ENCODE data around the gene NFIC.
A peak's percentile ranks its signal among the peaks of the same experiment; 100 is the strongest.
"Not testable (repeated sequence)": the region's sequence is repeated elsewhere in the genome, so short reads cannot be mapped to it uniquely, and the experiment has no call there.

Gene NFIC

GRCh38 chr19:3491396-3492119 is 125.2 kb downstream of the NFIC start:
- DNase-seq (ENCODE audit: low read depth in 2 of 2) = no peak

- no peak for DNase-seq (ENCODE audit: low read depth in 2 of 2)
Observed at GRCh38 chr19:3492131-3492839, 125.9 kb downstream of the NFIC start.

GRCh38 chr19:3492919-3493318 is 126.5 kb downstream of the NFIC start:
- no peak for DNase-seq (ENCODE audit: low read depth in 2 of 2)

GRCh38 chr19:3493651-3494050 is 127.3 kb downstream of the NFIC start:
- DNase-seq (ENCODE audit: low read depth in 2 of 2) = no peak

- no peak for DNase-seq (ENCODE audit: low read depth in 2 of 2)
Observed at GRCh38 chr19:3494051-3494450, 127.7 kb downstream of the NFIC start.

GRCh38 chr19:3494559-3494958 is 128.2 kb downstream of the NFIC start:
- DNase-seq (ENCODE audit: low read depth in 2 of 2) = no peak

- no peak for DNase-seq (ENCODE audit: low read depth in 2 of 2)
Observed at GRCh38 chr19:3496392-3497273, 130.2 kb downstream of the NFIC start.

- DNase-seq (ENCODE audit: low read depth in 2 of 2) = no peak
Observed at GRCh38 chr19:3497757-3498520, 131.6 kb downstream of the NFIC start.

GRCh38 chr19:3499738-3500428 is 133.5 kb downstream of the NFIC start:
- DNase-seq (ENCODE audit: low read depth in 2 of 2) = no peak

GRCh38 chr19:3500429-3501101 is 134.2 kb downstream of the NFIC start, which contains the start of gene DOHH:
DOHH (minus strand) TSS chr19:3500674; CDS start chr19:3496814, 3,860 bp downstream.
- DNase-seq (ENCODE audit: low read depth in 2 of 2) = peak; percentile 88 to 95

GRCh38 chr19:3501780-3502179 is 135.4 kb downstream of the NFIC start:
- DNase-seq (ENCODE audit: low read depth in 2 of 2) = no peak

GRCh38 chr19:3503036-3503572 is 136.7 kb downstream of the NFIC start:
- no peak for DNase-seq (ENCODE audit: low read depth in 2 of 2)

- DNase-seq (ENCODE audit: low read depth in 2 of 2) = no peak
Observed at GRCh38 chr19:3504735-3505134, 138.4 kb downstream of the NFIC start.

GRCh38 chr19:3505598-3506383 is 139.4 kb downstream of the NFIC start, which contains the start of gene FZR1:
FZR1 (plus strand) TSS chr19:3506311; CDS start chr19:3522990, 16,679 bp downstream.
- DNase-seq (ENCODE audit: low read depth in 2 of 2) = peak; percentile 99

GRCh38 chr19:3506384-3507340 is 140.3 kb downstream of the NFIC start:
- DNase-seq (ENCODE audit: low read depth in 2 of 2) = no peak

- no peak for DNase-seq (ENCODE audit: low read depth in 2 of 2)
Observed at GRCh38 chr19:3507371-3508120, 141.2 kb downstream of the NFIC start.

- not testable (repeated sequence) for DNase-seq (ENCODE audit: low read depth in 2 of 2)
Observed at GRCh38 chr19:3508121-3508661, 141.8 kb downstream of the NFIC start.
